Measurements from ENCODE around the gene PHKG2.
A peak's percentile ranks its signal among the peaks of the same experiment; 100 is the strongest.

The PHKG2 gene

GRCh38 chr16:30783280-30784109, 35.3 kb downstream of the PHKG2 start:
- no peak overlapping the region for H3K4me3 ChIP-seq (ENCODE audit: control insufficient read depth, low read depth, low read length)
- no peak for TF ChIP-seq CTCF (conservative IDR thresholded peaks at IDR 0.05; ENCODE audit: control insufficient read depth, insufficient read depth, low read depth, low read length)
- DNase-seq (ENCODE audit: low read depth), result no peak

GRCh38 chr16:30784215-30784614, 36.0 kb downstream of the PHKG2 start:
- DNase-seq (ENCODE audit: low read depth), result no peak
- no peak overlapping the region for H3K4me3 ChIP-seq (ENCODE audit: control insufficient read depth, low read depth, low read length)
- TF ChIP-seq CTCF (conservative IDR thresholded peaks at IDR 0.05; ENCODE audit: control insufficient read depth, insufficient read depth, low read depth, low read length), result no peak

- peak overlapping the region; percentile 94 for H3K4me3 ChIP-seq (ENCODE audit: control insufficient read depth, low read depth, low read length)
- no peak for TF ChIP-seq CTCF (conservative IDR thresholded peaks at IDR 0.05; ENCODE audit: control insufficient read depth, insufficient read depth, low read depth, low read length)
- no peak for DNase-seq (ENCODE audit: low read depth)
These were observed 37.2 kb downstream of the PHKG2 start for GRCh38 chr16:30785126-30786106.

GRCh38 chr16:30786115-30786935, 38.1 kb downstream of the PHKG2 start:
- TF ChIP-seq CTCF (conservative IDR thresholded peaks at IDR 0.05; ENCODE audit: control insufficient read depth, insufficient read depth, low read depth, low read length), result no peak
- H3K4me3 ChIP-seq (ENCODE audit: control insufficient read depth, low read depth, low read length), result peak overlapping the region; percentile 94
- peak; percentile 63 for DNase-seq (ENCODE audit: low read depth)

GRCh38 chr16:30786936-30787612, 38.8 kb downstream of the PHKG2 start, which contains the start of gene ZNF629:
TSS of gene ZNF629 (minus strand) at chr16:30787205. CDS start at chr16:30784482, 2,723 bp downstream.
- TF ChIP-seq CTCF (conservative IDR thresholded peaks at IDR 0.05; ENCODE audit: control insufficient read depth, insufficient read depth, low read depth, low read length), result no peak
- peak within 1 kb of the TSS; percentile 94 for H3K4me3 ChIP-seq (ENCODE audit: control insufficient read depth, low read depth, low read length)
- DNase-seq (ENCODE audit: low read depth), result peak; percentile 62
